ENCODE results near the gene TTC7B.

- TF ChIP-seq MEF2B (IDR thresholded peaks at IDR 0.05; ENCODE audit: partially characterized antibody, poor library complexity, severe bottlenecking) (no peak), EZH2 (IDR thresholded peaks at IDR 0.05; ENCODE audit: borderline replicate concordance, control insufficient read depth, low read depth, low read length) (no peak), YY1 (IDR thresholded peaks at IDR 0.05; ENCODE audit: low read depth, low read length) (no peak), SKIL (IDR thresholded peaks at IDR 0.05; ENCODE audit: low read depth, poor library complexity, severe bottlenecking) (no peak), POLR2A (IDR thresholded peaks at IDR 0.05; ENCODE audit: low read depth, low read length) (no peak), CBFB (IDR thresholded peaks at IDR 0.05; ENCODE audit: low read depth) (no peak), NKRF (conservative IDR thresholded peaks at IDR 0.05) (no peak), CTCF (IDR thresholded peaks at IDR 0.05 in 2 of 3, conservative IDR thresholded peaks at IDR 0.05 in 1 of 3; ENCODE audit: control insufficient read depth in 2 of 3, extremely low read depth in 1 of 3, insufficient read depth in 1 of 3, low read depth in 3 of 3, low read length in 3 of 3) (no peak), RUNX3 (IDR thresholded peaks at IDR 0.05; ENCODE audit: low read length) (no peak), HCFC1 (IDR thresholded peaks at IDR 0.05; ENCODE audit: low read length) (no peak), ZBTB11 (CRISPR knock-in tag; IDR thresholded peaks at IDR 0.05) (no peak), MAX (IDR thresholded peaks at IDR 0.05; ENCODE audit: low read depth, low read length) (no peak), SPI1 (IDR thresholded peaks at IDR 0.05; ENCODE audit: borderline replicate concordance, insufficient read depth, low read depth, low read length) (no peak)
Measured at GRCh38 chr14:90488256-90488655, 328.0 kb downstream of the TTC7B start.
